PC-3 (cell line): ENCODE data around the gene MPC1.

ENCODE experiments used
- CTCF ChIP-seq: fragments of 300-600 bp; sonication (generic); conservative IDR thresholded peaks from 2 replicates; pipeline ENCODE4 v1.5.1; 2017; ENCODE audit warnings: antibody characterized with exemption, low read depth, mild to moderate bottlenecking, low read length
- EZH2 ChIP-seq: fragments of 300-600 bp; sonication (generic); IDR thresholded peaks from one replicate; pipeline ENCODE4 v1.6.1; 2017; ENCODE audit warnings: antibody characterized with exemption, mild to moderate bottlenecking, low read length; ENCODE audit not compliant: unreplicated experiment
- EZH2phosphoT487 ChIP-seq: fragments of 300-600 bp; sonication (generic); IDR thresholded peaks from 2 replicates; pipeline ENCODE4 v1.6.1; 2018; ENCODE audit warnings: mild to moderate bottlenecking, antibody characterized with exemption, low read length, borderline replicate concordance

GRCh38 chr6:166375013-166375412 lies 7.7 kb downstream of the MPC1 start:
- TF ChIP-seq CTCF (no peak), EZH2 (no peak), EZH2phosphoT487 (no peak)
